Neural progenitor cell (in vitro differentiated cells): ENCODE results near the gene TLR9. TPM values are rescaled to one million over a fixed set of nuclear protein-coding genes. Genes with fewer than 3 reads are reported as not detected.

Source experiments
- DNase-seq: peaks from one replicate; pipeline ENCODE4 v3.0.0-alpha.2; 2016; ENCODE audit warnings: low spot score
- H2AFZ ChIP-seq: fragments of 200-600 bp; sonication (generic); replicated peaks from 2 replicates; pipeline ENCODE4 v1.6.1; 2016; ENCODE audit warnings: antibody characterized with exemption
- H3F3A ChIP-seq: fragments of 200-600 bp; sonication (generic); 2 replicates; pipeline ENCODE4 v1.6.1; 2016; ENCODE audit warnings: antibody characterized with exemption, low read depth
- H3K27ac ChIP-seq: fragments of 200-600 bp; sonication (generic); 2 replicates; pipeline ENCODE4 v1.5.1; 2016; ENCODE audit warnings: mild to moderate bottlenecking
- H3K27me3 ChIP-seq: fragments of 200-600 bp; sonication (generic); 2 replicates; pipeline ENCODE4 v1.6.1; 2016; ENCODE audit warnings: mild to moderate bottlenecking, moderate library complexity
- H3K36me3 ChIP-seq: fragments of 200-600 bp; sonication (generic); 2 replicates; pipeline ENCODE4 v1.5.1; 2016
- H3K4me1 ChIP-seq: fragments of 200-600 bp; sonication (generic); 2 replicates; pipeline ENCODE4 v1.6.1; 2016; ENCODE audit warnings: mixed run types
- H3K4me2 ChIP-seq: fragments of 200-600 bp; sonication (generic); 2 replicates; pipeline ENCODE4 v1.6.1; 2016
- H3K4me3 ChIP-seq: fragments of 200-600 bp; sonication (generic); 2 replicates; pipeline ENCODE4 v1.5.1; 2016
- H3K79me2 ChIP-seq: fragments of 200-600 bp; sonication (generic); 2 replicates; pipeline ENCODE4 v1.6.1; 2016; ENCODE audit warnings: low read depth
- H3K9ac ChIP-seq: fragments of 200-600 bp; sonication (generic); 2 replicates; pipeline ENCODE4 v1.6.1; 2016
- H3K9me3 ChIP-seq: fragments of 200-600 bp; sonication (generic); 2 replicates; pipeline ENCODE4 v1.5.1; 2016; ENCODE audit warnings: low read depth
- H4K20me1 ChIP-seq: fragments of 200-600 bp; sonication (generic); 2 replicates; pipeline ENCODE4 v1.6.1; 2016; ENCODE audit warnings: low read depth
- H3K27ac Mint-ChIP-seq: 3 replicates; pipeline ENCODE4 v1.8.0; 2021; ENCODE audit warnings: mixed read lengths
- H3K27me3 Mint-ChIP-seq: 2 replicates; pipeline ENCODE4 v1.8.0; 2022; ENCODE audit warnings: low read depth, mild to moderate bottlenecking, inconsistent platforms, moderate library complexity, mixed read lengths; ENCODE audit not compliant: insufficient read depth
- H3K36me3 Mint-ChIP-seq: 3 replicates; pipeline ENCODE4 v1.8.0; 2021; ENCODE audit warnings: mixed read lengths
- H3K4me1 Mint-ChIP-seq: 3 replicates; pipeline ENCODE4 v1.8.0; 2021; ENCODE audit warnings: mixed read lengths
- H3K4me3 Mint-ChIP-seq: 3 replicates; pipeline ENCODE4 v1.8.0; 2021; ENCODE audit warnings: mild to moderate bottlenecking, moderate library complexity, mixed read lengths
- H3K9me3 Mint-ChIP-seq: 3 replicates; pipeline ENCODE4 v1.8.0; 2020; ENCODE audit warnings: mixed read lengths
- CTCF ChIP-seq: fragments of 200-600 bp; sonication (generic); IDR thresholded peaks from 2 replicates; pipeline ENCODE4 v1.5.1; 2017; ENCODE audit warnings: antibody characterized with exemption, mild to moderate bottlenecking
- EZH2 ChIP-seq: fragments of 200-600 bp; sonication (generic); IDR thresholded peaks from 2 replicates; pipeline ENCODE4 v1.6.1; 2017; ENCODE audit warnings: antibody characterized with exemption, mild to moderate bottlenecking, moderate library complexity
- EZH2phosphoT487 ChIP-seq: fragments of 200-600 bp; sonication (generic); IDR thresholded peaks from 2 replicates; pipeline ENCODE4 v1.6.1; 2017; ENCODE audit warnings: antibody characterized with exemption
- total RNA-seq: library from RNA; depleted of rRNA; stranded (reverse); fragments of >200 nt; gene quantifications from 2 replicates; pipeline ENCODE4 v1.2.3, GENCODE V29; 2015; ENCODE audit warnings: low replicate concordance

Gene TLR9
- total RNA-seq, 1 donor from 2014 or later: not detected

- no peaks in the 10 kb centered on the region for H3K4me1 ChIP-seq
- peak; percentile 83 for DNase-seq
- H3K9me3 Mint-ChIP-seq: no peaks in the 10 kb centered on the region
- peak within 1 kb of the TSS; percentile 49 for H3K4me3 ChIP-seq
- TF ChIP-seq EZH2 (peak; percentile 84), CTCF (no peak), EZH2phosphoT487 (peak; percentile 47)
- no peaks in the 10 kb centered on the region for H3K79me2 ChIP-seq
- H4K20me1 ChIP-seq: peaks cover 2% of the 10 kb centered on the region
- H3K9ac ChIP-seq: no peak within 1 kb of the TSS
- H3K36me3 ChIP-seq: no peaks in the 10 kb centered on the region
- H3K27ac ChIP-seq: no peak within 1 kb of the TSS
- H3K4me2 ChIP-seq: peak within 1 kb of the TSS; percentile 75
- peaks cover 11% of the 10 kb centered on the region for H3K36me3 Mint-ChIP-seq
- peak within 1 kb of the TSS; percentile 79 for H3K4me3 Mint-ChIP-seq
- H3K27me3 Mint-ChIP-seq: peaks cover 26% of the 10 kb centered on the region
- peaks cover 4% of the 10 kb centered on the region for H3K4me1 Mint-ChIP-seq
- H3K9me3 ChIP-seq: no peaks in the 10 kb centered on the region
- no peak within 1 kb of the TSS for H3K27ac Mint-ChIP-seq
- peak within 1 kb of the TSS; percentile 89 for H2AFZ ChIP-seq
- H3F3A ChIP-seq: peaks cover 18% of the 10 kb centered on the region
- peaks cover 46% of the 10 kb centered on the region for H3K27me3 ChIP-seq
Measured at GRCh38 chr3:52245322-52246263, 20.1 kb upstream of the TLR9 start, which contains the start of gene PPM1M. Gene PPM1M, plus strand, starts transcription at chr3:52245759. Its CDS starts 66 bp downstream, at chr3:52245825.

- no peaks in the 10 kb centered on the region for H3K9me3 Mint-ChIP-seq
- peak overlapping the region; percentile 78 for H3K4me3 Mint-ChIP-seq
- H3F3A ChIP-seq: peaks cover 18% of the 10 kb centered on the region
- peaks cover 7% of the 10 kb centered on the region for H3K79me2 ChIP-seq
- peaks cover 14% of the 10 kb centered on the region for H3K4me1 Mint-ChIP-seq
- H2AFZ ChIP-seq: no peak overlapping the region
- H3K36me3 ChIP-seq: no peaks in the 10 kb centered on the region
- TF ChIP-seq EZH2: no peak
- TF ChIP-seq CTCF: no peak
- no peak for TF ChIP-seq EZH2phosphoT487
- no peaks in the 10 kb centered on the region for H3K4me1 ChIP-seq
- H3K4me3 ChIP-seq: no peak overlapping the region
- H3K36me3 Mint-ChIP-seq: peaks cover 3% of the 10 kb centered on the region
- peaks cover 46% of the 10 kb centered on the region for H3K27me3 ChIP-seq
- no peak overlapping the region for H3K27ac Mint-ChIP-seq
- peaks cover 27% of the 10 kb centered on the region for H3K27me3 Mint-ChIP-seq
- no peaks in the 10 kb centered on the region for H4K20me1 ChIP-seq
- no peaks in the 10 kb centered on the region for H3K9me3 ChIP-seq
- no peak overlapping the region for H3K9ac ChIP-seq
- no peak overlapping the region for H3K27ac ChIP-seq
- no peak overlapping the region for H3K4me2 ChIP-seq
- DNase-seq: no peak
Measured at GRCh38 chr3:52243791-52244628, 18.6 kb upstream of the TLR9 start.

GRCh38 chr3:52242039-52242438, 16.6 kb upstream of the TLR9 start:
- H3K27ac ChIP-seq: no peak overlapping the region
- no peaks in the 10 kb centered on the region for H3K9me3 ChIP-seq
- H3K9ac ChIP-seq: no peak overlapping the region
- H3F3A ChIP-seq: peaks cover 18% of the 10 kb centered on the region
- H4K20me1 ChIP-seq: peaks cover 10% of the 10 kb centered on the region
- H3K4me3 ChIP-seq: no peak overlapping the region
- Mint-ChIP-seq H3K36me3 (no peaks in the 10 kb centered on the region), H3K27ac (no peak overlapping the region), H3K4me3 (no peak overlapping the region), H3K4me1 (peaks cover 26% of the 10 kb centered on the region), H3K9me3 (no peaks in the 10 kb centered on the region), H3K27me3 (peaks cover 21% of the 10 kb centered on the region)
- TF ChIP-seq CTCF (no peak), EZH2phosphoT487 (no peak), EZH2 (no peak)
- peaks cover 41% of the 10 kb centered on the region for H3K27me3 ChIP-seq
- no peak overlapping the region for H3K4me2 ChIP-seq
- DNase-seq: no peak
- H3K4me1 ChIP-seq: peaks cover 8% of the 10 kb centered on the region
- H3K79me2 ChIP-seq: peaks cover 7% of the 10 kb centered on the region
- no peaks in the 10 kb centered on the region for H3K36me3 ChIP-seq
- H2AFZ ChIP-seq: no peak overlapping the region
